ENCODE results near the gene SMPX.

SMPX gene

DNA sequence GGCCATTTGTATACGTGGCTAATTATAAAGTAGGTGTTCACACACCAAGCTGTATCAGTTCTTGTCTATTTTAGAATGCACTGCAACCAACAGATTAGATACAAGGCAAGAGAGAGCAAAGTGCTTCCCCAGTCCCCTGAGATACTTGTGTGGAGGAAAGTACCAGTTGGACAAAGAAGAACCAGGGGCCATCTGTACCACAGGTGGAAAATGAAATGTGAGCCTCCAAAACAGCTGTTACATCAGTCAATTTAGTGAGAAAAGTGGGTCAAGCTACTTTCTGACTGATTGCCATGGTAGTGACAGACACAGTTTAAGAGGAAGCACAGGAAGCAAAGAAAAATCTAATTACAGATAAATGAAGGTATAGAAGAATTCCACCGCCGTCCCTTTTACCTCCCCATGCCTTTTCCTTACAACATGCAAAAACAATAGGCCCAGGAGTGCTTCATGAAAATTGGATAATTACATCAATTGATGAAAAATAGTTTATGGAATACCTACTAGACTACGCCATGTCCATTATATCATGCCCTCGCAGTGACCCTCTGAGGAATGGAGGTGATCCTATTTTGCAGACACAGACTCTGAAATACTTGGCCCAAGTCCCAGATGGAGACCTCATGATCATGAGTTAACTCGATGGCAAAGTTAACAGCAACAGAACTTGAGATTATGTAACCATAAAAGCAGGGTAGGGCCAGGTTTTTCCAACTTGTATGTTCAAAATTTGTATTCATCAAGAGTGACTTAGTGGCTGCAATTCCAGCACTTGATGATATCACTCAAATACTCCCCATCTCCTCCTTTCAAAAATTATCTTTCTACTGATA is 15.8 kb downstream of the SMPX start:
- peak; percentile 91 for DNase-seq

DNA sequence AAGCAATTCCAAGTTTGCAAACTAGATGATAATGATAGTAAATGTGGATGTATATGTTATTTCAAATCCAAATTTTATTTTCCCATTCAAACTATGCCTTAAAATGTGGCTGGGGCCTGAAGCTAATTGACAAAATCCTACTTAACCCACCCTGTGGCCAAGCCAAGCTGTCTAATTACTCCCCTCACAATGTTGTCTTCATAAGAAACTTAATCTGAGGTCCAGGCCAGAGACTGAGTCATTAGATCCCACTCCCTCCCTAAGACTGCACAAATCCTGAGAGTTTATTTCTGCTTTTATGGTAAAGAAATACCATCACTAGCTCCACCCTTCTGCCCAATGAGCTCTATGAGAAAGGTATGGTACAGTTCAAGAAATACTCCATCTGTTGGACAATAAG is 16.6 kb downstream of the SMPX start:
- peak; percentile 87 for DNase-seq

DNA sequence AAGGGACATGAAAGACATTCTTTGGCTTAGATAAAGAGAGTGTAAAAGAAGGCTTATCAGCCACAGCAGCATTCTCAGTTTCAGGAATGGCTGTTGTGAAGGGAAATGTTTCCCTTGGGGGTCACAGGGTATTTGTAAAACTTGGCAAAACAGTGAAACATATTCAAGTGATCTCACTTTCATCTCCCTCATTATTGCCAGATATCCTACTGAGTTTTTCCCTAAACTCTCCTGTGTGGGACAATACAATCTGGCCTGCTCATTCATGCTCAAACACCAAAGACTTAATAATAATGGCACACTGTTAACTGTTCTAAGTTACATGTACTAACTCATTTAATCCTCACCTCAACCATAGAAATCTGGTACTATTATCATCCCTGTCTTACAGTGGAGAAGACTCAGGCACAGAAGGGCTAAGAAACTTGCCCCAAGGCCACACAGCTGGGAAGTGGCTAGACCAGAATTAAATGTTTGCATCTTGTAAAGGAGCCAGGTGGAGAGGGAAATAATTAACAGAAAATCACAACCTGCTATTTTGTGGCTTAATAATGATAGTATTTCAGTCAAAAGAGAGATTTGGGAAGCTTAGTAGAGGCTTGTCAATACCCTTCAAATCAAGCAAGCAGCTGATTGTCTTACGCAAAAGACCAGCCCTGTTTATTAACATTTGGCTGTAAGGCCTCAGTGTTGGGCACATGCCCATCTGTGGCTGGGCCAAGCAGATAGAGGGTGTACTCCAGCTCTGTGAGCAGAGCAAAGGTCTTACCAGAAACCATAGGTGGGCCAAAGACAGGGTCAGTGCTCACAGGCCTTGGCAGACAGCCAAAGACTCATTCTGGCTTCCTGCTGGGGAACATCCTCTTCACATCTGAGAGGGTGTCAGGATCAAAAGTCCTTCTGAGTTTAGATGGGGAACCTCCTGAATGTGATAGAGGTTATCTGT is 17.3 kb downstream of the SMPX start:
- DNase-seq: peak; percentile 25

DNA sequence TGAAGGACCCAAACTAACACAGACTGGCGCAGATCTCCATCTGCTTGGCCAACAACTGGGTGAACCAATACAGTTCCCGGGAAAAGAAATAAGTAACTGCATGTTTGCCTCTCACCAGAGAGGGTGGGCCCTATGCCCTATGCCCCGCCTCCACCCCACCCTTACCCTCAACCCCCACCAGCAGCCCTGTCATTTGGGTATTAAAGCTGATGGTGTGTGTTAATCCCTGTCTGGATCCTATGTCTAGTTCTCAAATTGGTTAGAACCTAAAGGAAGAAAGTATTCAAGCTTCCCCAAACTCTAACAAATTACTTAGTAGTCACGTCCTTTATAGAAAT is 19.0 kb downstream of the SMPX start:
- DNase-seq: no peak

DNA sequence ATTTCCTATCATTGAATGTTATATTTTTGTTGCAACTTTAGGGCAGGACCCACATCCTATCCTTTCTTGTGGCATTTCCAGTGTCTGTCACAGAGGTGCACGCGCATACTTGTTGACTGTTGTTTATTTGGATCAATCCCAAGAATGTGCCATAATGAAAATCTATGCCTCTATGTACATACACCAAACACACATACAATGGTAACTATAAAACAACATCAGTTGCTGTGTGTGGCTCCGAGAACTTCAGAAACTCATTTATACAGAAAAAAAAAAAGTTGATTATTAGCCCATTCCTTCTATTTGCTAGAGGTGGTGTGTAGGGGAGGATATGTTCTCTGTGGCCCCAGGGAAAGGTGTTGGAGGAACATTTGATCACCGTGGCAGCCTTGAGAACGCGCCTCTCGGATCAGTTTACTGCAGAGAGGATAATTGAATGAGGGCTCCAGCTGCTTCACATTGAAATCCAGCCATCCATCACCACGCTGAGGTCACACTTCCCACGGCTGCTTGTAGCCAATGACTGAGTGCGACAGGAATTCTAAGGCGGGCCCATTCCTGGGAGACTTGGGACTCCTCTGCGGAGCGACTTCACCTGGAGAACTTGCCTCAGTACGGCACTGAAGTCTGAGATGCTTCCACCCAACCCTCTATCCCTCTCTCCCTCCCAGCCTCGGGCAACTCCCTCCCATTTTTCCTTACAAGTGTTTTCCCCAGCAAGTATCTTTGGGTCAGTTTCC is 19.5 kb downstream of the SMPX start:
- DNase-seq: peak; percentile 95

DNA sequence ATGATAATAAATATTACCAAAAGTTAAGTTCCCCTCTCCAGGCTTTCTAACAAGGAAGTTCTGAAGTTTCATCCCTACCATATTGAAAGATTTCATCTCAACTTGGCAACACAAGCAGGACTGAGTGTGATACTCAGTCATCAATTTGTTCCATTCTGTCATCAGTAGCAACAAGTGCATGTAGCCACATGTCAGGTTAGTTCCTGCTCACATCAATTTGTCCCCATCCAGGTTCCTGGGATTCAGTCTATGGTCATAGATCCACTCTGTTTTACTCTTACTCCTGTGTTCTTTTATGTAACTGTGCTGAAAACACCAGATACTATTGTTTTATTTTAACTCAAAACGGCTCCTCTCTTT is 22.2 kb downstream of the SMPX start:
- DNase-seq: no peak

DNA sequence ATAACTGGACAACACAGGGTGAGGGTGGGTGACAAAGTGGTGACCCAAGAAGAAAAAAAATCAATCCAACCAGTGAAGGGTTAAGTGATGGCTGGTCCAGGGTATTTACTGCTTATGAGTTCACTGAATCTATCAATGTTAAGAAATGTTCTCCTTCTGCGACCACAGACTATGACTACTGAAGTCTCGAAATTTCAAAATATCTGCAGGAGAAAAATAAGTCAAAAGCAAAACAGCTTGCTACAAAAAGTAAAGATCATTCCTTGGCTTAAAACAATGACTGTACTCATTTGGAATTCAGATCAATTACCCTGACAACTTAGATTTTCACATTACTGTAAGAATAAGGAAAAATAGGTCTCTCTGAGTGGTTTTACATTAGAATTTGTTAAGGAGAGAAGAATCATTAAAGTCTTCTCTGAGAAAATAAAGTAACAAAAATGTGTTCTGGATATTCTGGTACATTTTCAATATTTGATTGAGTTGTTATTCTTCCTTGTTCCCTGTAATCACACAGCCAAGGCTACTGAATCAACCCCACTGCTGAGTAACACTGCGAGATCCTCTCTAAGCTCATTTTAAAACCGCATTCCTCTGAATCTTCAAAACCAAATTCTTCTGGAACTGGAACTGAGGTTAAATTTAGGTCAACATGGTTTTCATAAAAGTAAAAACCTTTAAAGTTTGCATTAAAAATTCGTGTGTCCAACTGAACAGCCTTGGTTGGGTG is 22.7 kb downstream of the SMPX start:
- no peak for DNase-seq

DNA sequence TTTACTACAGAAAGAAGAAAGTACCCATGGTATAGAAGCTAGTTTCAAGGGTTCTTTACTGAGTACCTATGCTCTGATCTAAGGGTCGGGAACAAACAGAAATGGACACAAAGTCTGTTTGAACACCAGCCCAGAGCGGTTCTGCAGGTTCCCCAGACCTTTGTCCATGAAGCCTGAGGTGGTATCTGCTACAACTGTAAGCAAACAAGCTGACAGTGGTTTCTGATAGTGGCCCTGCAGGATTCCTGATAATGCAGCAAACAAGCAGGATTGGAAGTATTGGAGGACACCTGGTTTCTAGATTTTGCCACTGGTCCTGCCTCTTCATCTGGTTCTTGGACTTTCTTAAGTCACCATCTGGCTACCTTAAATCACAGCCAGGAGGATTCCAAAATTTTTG is 23.7 kb downstream of the SMPX start:
- DNase-seq: no peak

DNA sequence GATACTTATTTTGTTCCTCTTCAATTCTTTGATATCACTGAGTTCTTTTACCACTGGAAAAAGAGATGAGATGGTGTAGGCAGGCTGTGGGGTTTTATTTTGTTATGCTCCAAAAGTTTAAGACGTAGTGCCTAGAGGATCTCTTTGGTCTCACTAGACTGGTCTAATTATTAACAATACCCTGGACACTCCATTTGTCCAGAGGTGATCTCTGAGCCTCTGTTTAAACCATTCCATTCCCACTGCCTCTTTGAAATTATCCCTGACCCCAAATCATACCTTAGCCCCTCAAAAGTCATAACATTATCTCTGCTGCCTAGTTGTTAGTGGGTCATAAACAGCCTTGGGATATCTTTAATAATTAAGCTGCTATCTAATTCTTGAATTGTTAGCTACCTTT is 24.2 kb downstream of the SMPX start:
- no peak for DNase-seq

DNA sequence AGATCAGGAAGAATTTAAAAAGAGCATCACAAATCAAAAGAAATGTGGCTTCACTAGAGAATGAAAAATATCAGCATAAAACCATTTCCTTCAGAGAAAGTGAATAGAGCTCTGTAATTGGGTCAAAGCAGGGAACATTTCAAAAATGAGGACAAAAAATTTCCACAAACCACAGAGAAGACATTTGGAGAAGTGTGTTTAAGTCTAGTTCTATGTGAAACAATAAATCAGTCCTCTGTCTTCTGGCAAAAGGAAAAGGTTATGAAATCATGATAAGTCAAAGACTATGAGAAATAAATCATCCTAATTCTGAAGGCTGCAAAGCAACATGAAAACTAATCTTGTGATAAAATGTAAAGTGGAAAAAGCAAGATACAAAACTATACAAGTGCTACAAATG is 27.9 kb downstream of the SMPX start:
- no peak for DNase-seq

DNA sequence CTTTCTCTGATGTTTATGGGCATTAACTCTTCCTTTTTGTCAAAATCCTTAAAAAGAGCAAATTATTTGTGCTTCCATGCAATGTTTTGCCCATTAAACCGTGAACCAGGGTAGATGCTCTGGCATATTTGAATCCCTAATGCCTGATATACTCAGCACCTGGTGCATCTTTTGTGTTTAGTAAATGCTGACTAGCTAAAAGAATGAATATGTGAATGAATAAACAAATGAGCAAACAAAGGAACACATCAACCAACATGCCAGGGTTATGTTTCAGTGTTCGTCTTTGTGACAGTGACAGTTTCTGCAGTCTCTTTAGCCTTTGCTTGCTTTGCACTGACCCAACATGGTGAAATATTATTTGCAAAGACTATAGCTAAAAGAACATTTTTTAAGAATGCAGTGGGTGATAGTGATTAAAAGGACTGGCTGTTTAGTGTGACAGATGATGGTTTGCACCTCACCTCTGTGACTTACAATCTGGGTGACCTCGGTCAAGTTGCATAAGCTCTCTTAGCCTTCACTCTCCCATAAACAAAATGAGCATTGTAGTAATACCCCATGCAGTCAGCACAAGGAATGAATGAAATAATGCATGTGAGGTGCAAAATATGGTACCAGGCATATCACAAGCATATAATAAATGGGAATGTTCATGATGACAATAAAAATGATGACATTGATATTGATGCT is 29.5 kb downstream of the SMPX start:
- DNase-seq: no peak

DNA sequence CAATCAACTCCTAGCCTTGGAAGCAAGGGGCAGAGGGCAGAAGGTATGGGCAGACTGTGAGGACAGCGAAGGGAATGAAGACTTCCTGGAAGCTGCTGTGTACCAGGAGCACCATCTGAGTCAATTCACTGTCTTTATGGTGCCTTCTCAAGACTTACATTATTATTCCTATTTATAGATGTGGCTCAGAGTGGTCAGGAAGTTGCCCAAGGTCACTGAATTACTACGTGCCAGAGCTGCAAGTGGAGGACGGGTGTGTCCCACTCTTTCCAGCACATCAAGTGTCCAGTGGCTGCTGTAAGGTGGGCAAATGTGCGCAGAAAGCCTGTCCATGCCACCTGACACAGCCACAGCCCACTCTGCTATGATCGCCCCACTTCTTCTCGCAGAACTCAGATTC is 32.0 kb downstream of the SMPX start:
- DNase-seq: no peak

DNA sequence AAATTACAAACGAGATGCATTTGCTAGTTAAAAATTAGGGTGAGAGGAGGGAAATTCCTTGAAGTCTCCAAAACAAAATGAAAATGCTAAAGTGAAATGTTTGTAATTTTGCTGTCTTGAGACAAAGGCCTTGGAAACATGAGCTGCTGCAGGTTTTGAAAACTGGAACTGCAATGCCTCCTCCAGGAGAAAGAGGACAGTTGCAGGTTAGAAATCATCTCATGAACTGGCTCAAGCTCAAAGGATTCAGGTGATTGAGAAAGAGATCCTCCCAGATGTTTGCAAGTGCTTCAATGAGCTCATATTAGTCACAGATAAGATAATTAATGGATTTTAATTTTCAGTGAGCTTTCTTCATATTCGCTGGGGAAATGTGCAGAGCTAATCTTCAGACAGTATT is 32.4 kb downstream of the SMPX start:
- peak; percentile 10 for DNase-seq

DNA sequence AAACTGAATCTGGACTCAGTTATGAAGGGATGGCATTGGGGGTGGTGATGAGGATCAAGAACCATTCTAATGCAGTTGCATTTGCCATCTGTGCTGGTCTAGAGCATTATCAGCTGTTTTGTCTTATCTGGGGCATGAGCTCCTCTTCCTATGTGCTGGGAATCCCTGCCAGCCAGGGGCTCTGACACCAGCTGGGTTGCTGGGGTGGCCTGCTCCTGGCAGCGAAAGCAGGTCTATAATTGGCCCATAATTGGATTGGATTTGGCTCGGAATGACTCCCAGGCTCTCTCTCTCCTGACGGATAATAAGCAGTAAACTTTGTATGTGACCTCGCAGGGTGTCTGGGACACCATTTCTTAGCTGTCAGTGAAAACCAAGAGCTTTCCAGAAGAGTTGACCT is 34.1 kb downstream of the SMPX start:
- no peak for DNase-seq

DNA sequence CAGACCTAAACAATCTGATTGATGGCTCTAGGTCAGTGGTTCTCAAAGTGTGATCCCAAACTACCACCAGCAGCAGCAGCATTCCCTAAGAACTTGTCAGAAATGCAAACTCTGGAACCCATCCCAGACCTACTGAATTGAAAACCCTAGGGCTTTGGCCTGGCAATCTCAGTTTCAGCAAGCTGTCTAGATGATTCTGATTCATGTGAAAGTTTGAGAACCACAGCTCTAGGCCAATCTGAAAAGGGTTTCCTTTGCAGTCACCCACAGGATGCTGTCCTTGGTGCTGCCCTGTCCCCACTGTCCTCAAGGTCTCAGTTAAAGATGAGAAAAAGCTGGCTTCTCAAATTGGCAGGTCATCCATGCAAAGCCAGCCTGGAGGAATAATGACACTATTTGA is 34.8 kb downstream of the SMPX start:
- no peak for DNase-seq

DNA sequence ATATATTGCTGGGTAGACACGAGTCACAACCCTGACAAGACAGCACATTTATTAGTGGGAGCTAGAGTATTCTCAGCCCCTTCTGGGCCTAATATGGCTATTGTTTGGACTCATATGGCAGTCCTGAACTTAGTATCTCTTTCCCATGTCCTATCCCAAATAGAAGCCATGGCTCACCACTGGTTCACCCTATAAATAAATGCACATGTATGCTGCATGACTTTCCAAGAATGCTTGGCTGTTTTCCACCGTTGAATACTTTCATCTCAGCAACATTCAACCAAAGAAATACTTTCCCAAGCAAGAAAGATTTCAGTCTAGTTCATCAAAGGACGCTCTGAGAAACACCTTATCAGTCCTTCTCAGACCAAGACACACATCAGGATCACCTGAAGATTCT is 36.7 kb downstream of the SMPX start:
- DNase-seq: no peak

DNA sequence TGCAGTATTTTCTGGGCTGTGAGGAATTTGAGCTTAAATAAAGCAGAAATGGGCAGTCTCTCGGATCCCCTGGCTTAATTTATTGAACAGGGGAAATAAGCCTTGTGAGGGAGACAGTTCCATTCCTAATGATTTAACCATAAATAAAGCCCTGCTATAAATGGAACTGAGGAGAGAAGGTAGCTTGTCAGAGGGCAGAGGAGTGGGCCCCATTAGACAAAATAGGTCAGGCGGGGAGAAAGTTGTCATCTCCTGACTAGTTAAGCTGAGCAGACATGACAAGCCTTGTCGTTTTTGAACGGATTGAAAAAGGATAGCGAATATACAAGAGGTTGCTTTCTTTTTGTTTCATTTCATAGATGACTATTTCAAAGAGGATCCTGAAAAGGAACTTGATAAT is 39.3 kb downstream of the SMPX start:
- DNase-seq: no peak

DNA sequence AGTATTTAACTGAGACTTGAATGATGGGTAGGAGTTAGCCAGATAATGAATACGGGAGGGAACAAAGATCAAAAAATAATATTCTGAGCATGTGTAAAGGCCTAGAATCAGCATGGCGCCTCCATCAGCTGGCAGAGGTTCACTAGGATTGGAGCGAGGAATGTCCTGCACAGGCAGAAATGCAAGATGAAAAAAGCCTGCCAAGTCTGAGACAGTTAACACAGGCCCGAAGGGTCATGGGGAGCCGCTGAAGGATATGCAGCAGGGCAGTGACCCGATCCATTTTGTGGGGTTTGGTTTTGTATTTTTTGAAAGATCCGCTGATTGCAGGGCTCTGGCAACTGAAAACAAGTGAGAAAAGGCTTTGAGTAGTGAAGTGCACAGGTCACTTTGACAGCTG is 40.1 kb downstream of the SMPX start:
- DNase-seq: no peak

DNA sequence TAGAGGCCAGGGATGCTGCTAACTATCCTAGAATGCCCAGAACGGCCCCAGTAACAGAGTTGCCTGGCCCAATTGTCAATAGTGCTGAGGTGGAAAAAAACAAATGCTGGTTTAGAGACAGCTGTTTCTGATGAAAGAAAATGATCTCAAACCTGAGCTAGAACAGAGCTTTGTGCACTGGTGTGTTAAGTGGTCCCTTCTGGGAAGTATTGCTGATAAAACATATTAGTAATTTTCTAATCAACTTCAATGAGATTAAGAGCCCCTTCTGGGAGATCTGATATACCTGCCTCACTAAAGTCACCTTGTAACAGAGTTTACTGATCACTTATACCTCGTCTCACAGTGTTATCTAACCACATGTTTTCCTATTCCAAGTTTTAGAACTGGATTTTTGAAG is 42.1 kb downstream of the SMPX start:
- no peak for DNase-seq

DNA sequence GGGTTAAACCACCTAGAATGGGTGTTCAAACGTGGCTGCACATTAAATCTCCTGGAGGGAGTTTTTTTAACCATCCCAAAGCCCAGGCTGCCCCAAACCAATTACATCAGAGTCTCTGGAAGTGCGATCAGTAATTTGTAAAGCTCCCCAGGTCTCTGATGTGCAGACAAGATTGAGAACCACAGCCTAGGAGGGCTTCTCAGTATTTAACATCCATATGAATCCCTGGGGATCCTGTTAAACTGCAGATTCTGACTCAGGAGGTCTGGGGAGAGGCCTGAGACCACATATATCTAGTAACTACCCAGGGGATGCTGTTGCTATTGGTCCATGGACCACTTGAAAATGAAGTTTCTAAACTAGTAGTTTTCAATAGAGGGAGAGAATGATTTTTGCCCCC is 42.6 kb downstream of the SMPX start:
- no peak for DNase-seq

DNA sequence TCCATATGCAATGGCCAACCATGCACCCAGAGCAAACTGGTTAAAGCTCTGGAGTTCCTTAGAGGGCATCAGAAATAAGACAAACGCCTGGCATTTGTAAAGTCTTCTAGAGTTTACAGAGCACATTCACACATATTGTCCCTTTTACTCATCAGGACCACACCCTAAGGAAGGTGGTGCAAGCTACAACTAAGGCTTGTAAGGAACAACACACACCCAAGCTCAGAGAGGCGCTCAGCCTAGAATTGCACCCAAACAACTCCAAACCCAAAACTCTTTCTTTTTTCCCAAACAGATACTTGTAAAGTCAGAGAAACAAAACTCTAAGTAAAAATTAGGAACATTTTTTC is 46.1 kb downstream of the SMPX start:
- no peak for DNase-seq

DNA sequence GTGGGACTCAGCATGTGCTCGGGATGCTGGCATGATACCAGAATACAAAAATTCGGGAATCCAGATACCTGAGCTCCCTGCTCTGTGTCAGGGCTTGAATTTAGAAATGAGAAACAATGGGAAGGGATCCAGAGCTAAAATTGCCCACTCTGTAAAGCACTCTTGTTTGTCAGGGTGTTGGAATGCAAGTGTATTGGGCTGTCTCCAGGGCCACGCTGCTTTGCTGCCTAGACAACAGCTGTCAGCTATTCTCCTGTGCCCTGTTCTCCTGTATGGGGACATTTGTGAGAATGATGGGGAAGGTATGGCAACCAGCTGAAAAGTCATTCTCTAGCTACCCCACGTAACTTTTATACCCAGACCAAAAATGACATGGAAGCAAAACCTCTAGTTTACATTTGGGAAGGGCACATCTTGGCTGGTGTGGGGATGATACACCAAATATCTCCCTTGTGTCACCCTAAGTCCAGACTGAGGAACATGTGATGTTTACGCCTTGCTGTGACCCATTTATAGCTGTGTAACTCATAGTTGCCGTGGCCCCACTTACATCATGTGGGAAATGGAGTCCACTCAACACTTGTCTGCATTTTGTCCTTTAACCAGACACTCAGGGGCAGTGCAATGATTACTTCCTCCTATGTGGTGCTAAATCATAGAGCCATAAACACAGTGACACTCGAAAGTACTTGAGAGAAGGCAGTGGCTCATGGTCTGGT is 46.6 kb downstream of the SMPX start:
- no peak for DNase-seq

All from NCI-H2171 treated with DMSO at 0.1 percent for 48 hours (cell line).